Testis (tissue), 2 donors: ENCODE results near the gene FAM20A.

ENCODE experiments used
- CTCF ChIP-seq, 3 experiments: fragments of 450-650 bp in 2 of 3; fragments of 200-600 bp in 1 of 3; sonication (generic) in 1 of 3; IDR thresholded peaks; one replicate each; pipeline ENCODE4 v1.5.1; 2016 to 2019; ENCODE audit warnings: antibody characterized with exemption in 3 of 3, mild to moderate bottlenecking in 2 of 3, moderate library complexity in 1 of 3
- POLR2A ChIP-seq: fragments of 450-650 bp; IDR thresholded peaks from one replicate; pipeline ENCODE4 v1.6.1; 2017; ENCODE audit warnings: antibody characterized with exemption, mild to moderate bottlenecking, moderate library complexity

- no peak for TF ChIP-seq CTCF (IDR thresholded peaks at IDR 0.05)
- TF ChIP-seq POLR2A: no peak
Observed at GRCh38 chr17:68610554-68610953, 9.4 kb upstream of the FAM20A start.
